Measurements from ENCODE around the gene GFER. TPM values are rescaled to one million over a fixed set of nuclear protein-coding genes. Genes with fewer than 3 reads are reported as not detected.
"Not testable (repeated sequence)": the region's sequence is repeated elsewhere in the genome, so short reads cannot be mapped to it uniquely, and the experiment has no call there.

The GFER gene
- total RNA-seq, 1 experiment from 2014 or later: 31.8 TPM

GRCh38 chr16:2008009-2008526 lies 24.1 kb downstream of the GFER start:
- Histone ChIP-seq H3K27ac (no peak overlapping the region), H3K36me3 (peaks cover 55% of the 10 kb centered on the region), H3K4me1 (replicated peaks) (peaks cover 39% of the 10 kb centered on the region), H3K4me3 (peak overlapping the region; percentile 100), H3K27me3 (replicated peaks) (no peaks in the 10 kb centered on the region), H3K9me3 (replicated peaks) (peaks cover 4% of the 10 kb centered on the region; the same call in 1 of the 2 replicates)
- DNase-seq (ENCODE audit: low read depth in 1 of 2, low spot score in 2 of 2): no peak

GRCh38 chr16:2008631-2009163 lies 24.7 kb downstream of the GFER start:
- DNase-seq (ENCODE audit: low read depth in 1 of 2, low spot score in 2 of 2): no peak
- Histone ChIP-seq H3K9me3 (replicated peaks) (peaks cover 4% of the 10 kb centered on the region; the same call in 1 of the 2 replicates), H3K36me3 (peaks cover 48% of the 10 kb centered on the region), H3K27ac (peak overlapping the region; percentile 91), H3K4me3 (peak overlapping the region; percentile 100), H3K27me3 (replicated peaks) (no peaks in the 10 kb centered on the region), H3K4me1 (replicated peaks) (peaks cover 39% of the 10 kb centered on the region)

- no peaks in the 10 kb centered on the region for H3K27me3 ChIP-seq (replicated peaks)
- peaks cover 35% of the 10 kb centered on the region for H3K4me1 ChIP-seq (replicated peaks)
- no peak for DNase-seq (ENCODE audit: low read depth in 1 of 2, low spot score in 2 of 2)
- H3K4me3 ChIP-seq: peak overlapping the region; percentile 100
- peaks cover 4% of the 10 kb centered on the region; the same call in 1 of the 2 replicates for H3K9me3 ChIP-seq (replicated peaks)
- peaks cover 47% of the 10 kb centered on the region for H3K36me3 ChIP-seq
- H3K27ac ChIP-seq: peak overlapping the region; percentile 91
These were observed 25.2 kb downstream of the GFER start for GRCh38 chr16:2009164-2009711.

- H3K4me3 ChIP-seq: peak within 1 kb of the TSS; percentile 100
- peaks cover 32% of the 10 kb centered on the region for H3K4me1 ChIP-seq (replicated peaks)
- peaks cover 43% of the 10 kb centered on the region for H3K36me3 ChIP-seq
- peak; percentile 75 to 83 for DNase-seq (ENCODE audit: low read depth in 1 of 2, low spot score in 2 of 2)
- no peaks in the 10 kb centered on the region for H3K27me3 ChIP-seq (replicated peaks)
- peaks cover 4% of the 10 kb centered on the region; the same call in 1 of the 2 replicates for H3K9me3 ChIP-seq (replicated peaks)
- H3K27ac ChIP-seq: peak within 1 kb of the TSS; percentile 91
These were observed 26.0 kb downstream of the GFER start, which contains the start of gene ZNF598 for GRCh38 chr16:2009791-2010510. Gene ZNF598, minus strand, starts transcription at chr16:2009821.

- H3K27ac ChIP-seq; H3K9me3 ChIP-seq (replicated peaks); H3K27me3 ChIP-seq (replicated peaks); H3K4me3 ChIP-seq; DNase-seq (ENCODE audit: low read depth in 1 of 2, low spot score in 2 of 2): not testable (repeated sequence)
- Histone ChIP-seq H3K36me3 (peaks cover 28% of the 10 kb centered on the region), H3K4me1 (replicated peaks) (peaks cover 32% of the 10 kb centered on the region)
These were observed 27.7 kb downstream of the GFER start for GRCh38 chr16:2011726-2012125.

GRCh38 chr16:2013527-2013926 lies 29.5 kb downstream of the GFER start:
- Histone ChIP-seq H3K4me3 (no peak overlapping the region), H3K9me3 (replicated peaks) (peaks cover 4% of the 10 kb centered on the region; the same call in 1 of the 2 replicates), H3K27me3 (replicated peaks) (no peaks in the 10 kb centered on the region), H3K27ac (no peak overlapping the region), H3K4me1 (replicated peaks) (peaks cover 18% of the 10 kb centered on the region), H3K36me3 (peaks cover 10% of the 10 kb centered on the region)
- no peak for DNase-seq (ENCODE audit: low read depth in 1 of 2, low spot score in 2 of 2)

- peaks cover 17% of the 10 kb centered on the region for H3K27me3 ChIP-seq (replicated peaks)
- peaks cover 14% of the 10 kb centered on the region for H3K4me1 ChIP-seq (replicated peaks)
- H3K9me3 ChIP-seq (replicated peaks): no peaks in the 10 kb centered on the region
- DNase-seq (ENCODE audit: low read depth in 1 of 2, low spot score in 2 of 2): no peak
- H3K4me3 ChIP-seq: no peak overlapping the region
- H3K36me3 ChIP-seq: no peaks in the 10 kb centered on the region
- H3K27ac ChIP-seq: no peak overlapping the region
These were observed 31.3 kb downstream of the GFER start for GRCh38 chr16:2015117-2015946.

GRCh38 chr16:2015947-2016208 lies 31.9 kb downstream of the GFER start:
- Histone ChIP-seq H3K27ac (no peak overlapping the region), H3K4me1 (replicated peaks) (peaks cover 14% of the 10 kb centered on the region), H3K36me3 (no peaks in the 10 kb centered on the region), H3K27me3 (replicated peaks) (peaks cover 22% of the 10 kb centered on the region), H3K4me3 (no peak overlapping the region), H3K9me3 (replicated peaks) (no peaks in the 10 kb centered on the region)
- no peak for DNase-seq (ENCODE audit: low read depth in 1 of 2, low spot score in 2 of 2)

- H3K4me1 ChIP-seq (replicated peaks): peaks cover 14% of the 10 kb centered on the region
- H3K4me3 ChIP-seq: no peak overlapping the region
- no peaks in the 10 kb centered on the region for H3K36me3 ChIP-seq
- peaks cover 24% of the 10 kb centered on the region for H3K27me3 ChIP-seq (replicated peaks)
- no peaks in the 10 kb centered on the region for H3K9me3 ChIP-seq (replicated peaks)
- no peak for DNase-seq (ENCODE audit: low read depth in 1 of 2, low spot score in 2 of 2)
- H3K27ac ChIP-seq: no peak overlapping the region
These were observed 32.5 kb downstream of the GFER start for GRCh38 chr16:2016407-2016922.

GRCh38 chr16:2019518-2019920 lies 35.5 kb downstream of the GFER start, which contains the start of gene NPW:
Gene NPW, plus strand, starts transcription at chr16:2019785.
- no peak within 1 kb of the TSS for H3K4me3 ChIP-seq
- H3K36me3 ChIP-seq: no peaks in the 10 kb centered on the region
- no peaks in the 10 kb centered on the region for H3K9me3 ChIP-seq (replicated peaks)
- no peak for DNase-seq (ENCODE audit: low read depth in 1 of 2, low spot score in 2 of 2)
- H3K27ac ChIP-seq: no peak within 1 kb of the TSS
- H3K27me3 ChIP-seq (replicated peaks): peaks cover 24% of the 10 kb centered on the region
- peaks cover 31% of the 10 kb centered on the region for H3K4me1 ChIP-seq (replicated peaks)

- peaks cover 31% of the 10 kb centered on the region for H3K4me1 ChIP-seq (replicated peaks)
- no peak overlapping the region for H3K27ac ChIP-seq
- no peak overlapping the region for H3K4me3 ChIP-seq
- no peaks in the 10 kb centered on the region for H3K36me3 ChIP-seq
- DNase-seq (ENCODE audit: low read depth in 1 of 2, low spot score in 2 of 2): no peak
- peaks cover 24% of the 10 kb centered on the region for H3K27me3 ChIP-seq (replicated peaks)
- no peaks in the 10 kb centered on the region for H3K9me3 ChIP-seq (replicated peaks)
These were observed 36.2 kb downstream of the GFER start for GRCh38 chr16:2019921-2020831.

- DNase-seq (ENCODE audit: low read depth in 1 of 2, low spot score in 2 of 2): peak in 1 of 2 experiments; percentile 72
- Histone ChIP-seq H3K4me1 (replicated peaks) (peaks cover 44% of the 10 kb centered on the region), H3K27me3 (replicated peaks) (peaks cover 24% of the 10 kb centered on the region), H3K27ac (no peak overlapping the region), H3K36me3 (no peaks in the 10 kb centered on the region), H3K9me3 (replicated peaks) (no peaks in the 10 kb centered on the region), H3K4me3 (peak overlapping the region; percentile 14)
These were observed 38.7 kb downstream of the GFER start for GRCh38 chr16:2022723-2023091.

Measured in SJSA1 (cell line).